Ascending aorta (tissue), 2 donors: ENCODE results near the gene PCLO. TPM values are rescaled to one million over a fixed set of nuclear protein-coding genes. Genes with fewer than 3 reads are reported as not detected.

Source experiments
- DNase-seq, 2 donors: peaks; one replicate each; pipeline ENCODE4 v3.0.0-alpha.2; 2019; ENCODE audit warnings: low spot score in 2 of 2
- H3K27ac ChIP-seq, 2 donors: fragments of 200-600 bp; sonication (generic); one replicate each; pipeline ENCODE4 v1.5.1; 2016 to 2017; ENCODE audit warnings: mild to moderate bottlenecking in 1 of 2
- H3K27me3 ChIP-seq: fragments of 200-600 bp; sonication (generic); one replicate; pipeline ENCODE4 v1.5.1; 2017
- H3K36me3 ChIP-seq, 2 donors: fragments of 200-600 bp; sonication (generic); one replicate each; pipeline ENCODE4 v1.5.1; 2016
- H3K4me1 ChIP-seq, 2 donors: fragments of 200-600 bp; sonication (generic); one replicate each; pipeline ENCODE4 v1.5.1; 2016 to 2017; ENCODE audit warnings: mild to moderate bottlenecking in 1 of 2
- H3K4me3 ChIP-seq, 2 donors: fragments of 200-600 bp; sonication (generic); one replicate each; pipeline ENCODE4 v1.5.1; 2016 to 2017; ENCODE audit warnings: mild to moderate bottlenecking in 1 of 2
- H3K9me3 ChIP-seq, 2 donors: fragments of 200-600 bp; sonication (generic); one replicate each; pipeline ENCODE4 v1.5.1; 2016
- intact Hi-C: fragments of 100-400 bp; cut with DNase I; formaldehyde crosslinking; loops from one replicate; pipeline ENCODE4 v1.15.1; 2023
- total RNA-seq: library from RNA; depleted of rRNA; stranded (reverse); fragments of >200 nt; gene quantifications from one replicate; pipeline ENCODE4 v1.1.0, GENCODE V29; 2016
- TF ChIP-seq, protein P1 (sequence below), 3 experiments: fragments of 200-600 bp in 2 of 3; fragments of 450-650 bp in 1 of 3; sonication (generic) in 2 of 3; IDR thresholded peaks; one replicate each; pipeline ENCODE4 v1.5.1; 2016 to 2019; ENCODE audit warnings: antibody characterized with exemption in 3 of 3, mild to moderate bottlenecking in 1 of 3, moderate library complexity in 1 of 3

Gene PCLO
- total RNA-seq, 1 donor from 2014 or later: 0.11 TPM

DNA sequence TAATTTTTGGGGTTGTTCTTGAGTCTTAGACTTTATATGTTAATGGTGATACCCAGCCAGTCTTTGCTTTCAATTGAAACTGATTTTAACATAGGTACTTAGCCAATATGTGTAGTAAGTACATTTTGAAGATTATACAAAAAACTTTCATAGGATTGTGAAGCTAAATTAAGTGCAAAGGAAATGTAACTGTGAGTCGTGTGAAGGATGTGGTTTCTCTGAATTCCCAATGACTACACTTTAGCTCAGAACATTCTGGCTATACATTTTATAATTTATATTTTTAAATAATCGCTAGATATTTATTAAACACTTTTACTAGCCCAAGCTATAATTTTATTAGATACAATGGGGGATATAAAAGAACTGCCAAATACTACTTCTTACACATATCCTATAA is 359.3 kb downstream of the PCLO start:
- intact Hi-C loops: no loop called here
- H3K27ac ChIP-seq: no peak overlapping the region
- H3K36me3 ChIP-seq: no peaks in the 10 kb centered on the region
- H3K27me3 ChIP-seq: no peaks in the 10 kb centered on the region
- H3K4me1 ChIP-seq: no peaks in the 10 kb centered on the region
- H3K9me3 ChIP-seq: no peaks in the 10 kb centered on the region
- TF ChIP-seq, protein P1, sequence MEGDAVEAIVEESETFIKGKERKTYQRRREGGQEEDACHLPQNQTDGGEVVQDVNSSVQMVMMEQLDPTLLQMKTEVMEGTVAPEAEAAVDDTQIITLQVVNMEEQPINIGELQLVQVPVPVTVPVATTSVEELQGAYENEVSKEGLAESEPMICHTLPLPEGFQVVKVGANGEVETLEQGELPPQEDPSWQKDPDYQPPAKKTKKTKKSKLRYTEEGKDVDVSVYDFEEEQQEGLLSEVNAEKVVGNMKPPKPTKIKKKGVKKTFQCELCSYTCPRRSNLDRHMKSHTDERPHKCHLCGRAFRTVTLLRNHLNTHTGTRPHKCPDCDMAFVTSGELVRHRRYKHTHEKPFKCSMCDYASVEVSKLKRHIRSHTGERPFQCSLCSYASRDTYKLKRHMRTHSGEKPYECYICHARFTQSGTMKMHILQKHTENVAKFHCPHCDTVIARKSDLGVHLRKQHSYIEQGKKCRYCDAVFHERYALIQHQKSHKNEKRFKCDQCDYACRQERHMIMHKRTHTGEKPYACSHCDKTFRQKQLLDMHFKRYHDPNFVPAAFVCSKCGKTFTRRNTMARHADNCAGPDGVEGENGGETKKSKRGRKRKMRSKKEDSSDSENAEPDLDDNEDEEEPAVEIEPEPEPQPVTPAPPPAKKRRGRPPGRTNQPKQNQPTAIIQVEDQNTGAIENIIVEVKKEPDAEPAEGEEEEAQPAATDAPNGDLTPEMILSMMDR (IDR thresholded peaks at IDR 0.05): no peak
- DNase-seq: no peak
- no peak overlapping the region for H3K4me3 ChIP-seq

DNA sequence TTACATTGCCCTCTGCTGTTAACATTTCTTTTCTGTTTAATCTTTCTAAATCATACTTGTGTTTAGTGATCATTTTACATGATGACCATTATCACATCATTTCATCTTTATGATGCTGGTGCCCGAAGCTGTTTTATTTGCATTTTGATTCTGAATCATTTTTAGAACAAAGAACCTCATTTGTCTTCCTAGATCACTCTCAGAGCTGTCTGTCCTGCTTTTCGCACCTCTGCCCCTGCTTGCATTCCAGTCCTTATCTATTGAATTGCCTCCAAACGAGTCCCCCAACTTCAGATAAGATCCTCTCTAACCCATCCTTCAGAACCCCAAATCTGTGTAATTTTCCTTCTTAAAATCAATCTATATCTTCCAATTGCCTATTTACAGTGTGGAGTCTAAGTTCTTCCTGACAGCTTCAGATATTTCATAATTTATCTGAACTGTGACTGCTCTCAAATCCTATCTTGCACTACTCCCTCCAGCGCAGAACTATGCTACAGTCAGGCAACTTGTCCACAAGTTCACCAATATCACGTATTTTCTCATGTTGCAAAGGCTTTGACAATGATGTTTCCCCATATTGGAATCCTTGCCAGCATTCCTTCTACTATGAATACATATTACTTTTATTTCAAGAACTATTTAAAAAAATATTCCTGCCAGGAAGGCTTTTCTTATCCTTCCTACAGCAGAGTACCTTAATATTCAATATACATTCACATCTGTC is 372.6 kb downstream of the PCLO start:
- TF ChIP-seq, protein P1 (IDR thresholded peaks at IDR 0.05): no peak

DNA sequence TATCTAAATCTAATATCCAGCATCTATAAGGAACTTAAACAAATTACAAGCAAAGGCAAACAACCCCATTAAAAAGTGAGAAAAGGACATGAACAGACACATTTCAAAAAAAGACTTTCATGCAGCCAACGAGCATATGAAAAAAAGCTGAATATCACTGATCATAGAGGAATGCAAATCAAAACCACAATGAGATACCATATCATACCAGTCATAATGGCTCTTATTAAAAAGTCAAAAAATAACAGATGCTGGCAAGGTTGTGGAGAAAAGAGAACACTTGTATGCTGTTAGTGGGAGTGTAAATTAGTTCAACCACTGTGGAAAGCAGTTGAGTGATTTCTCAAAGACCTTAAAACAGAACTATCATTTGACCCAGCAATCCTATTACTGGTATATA is 384.7 kb downstream of the PCLO start:
- no peak overlapping the region for H3K4me3 ChIP-seq
- no peak for DNase-seq
- no peaks in the 10 kb centered on the region for H3K36me3 ChIP-seq
- no peaks in the 10 kb centered on the region for H3K4me1 ChIP-seq
- no peaks in the 10 kb centered on the region for H3K9me3 ChIP-seq
- intact Hi-C loops: no loop called here
- H3K27ac ChIP-seq: no peak overlapping the region
- TF ChIP-seq, protein P1 (IDR thresholded peaks at IDR 0.05): no peak
- no peaks in the 10 kb centered on the region for H3K27me3 ChIP-seq

More for the DNA sequence above, 372.6 kb downstream of the PCLO start:
- H3K4me3 ChIP-seq: no peak overlapping the region
- DNase-seq: no peak
- H3K4me1 ChIP-seq: no peaks in the 10 kb centered on the region
- no peaks in the 10 kb centered on the region for H3K27me3 ChIP-seq
- no peaks in the 10 kb centered on the region for H3K36me3 ChIP-seq
- intact Hi-C loops: no loop called here
- H3K27ac ChIP-seq: no peak overlapping the region
- no peaks in the 10 kb centered on the region for H3K9me3 ChIP-seq

DNA sequence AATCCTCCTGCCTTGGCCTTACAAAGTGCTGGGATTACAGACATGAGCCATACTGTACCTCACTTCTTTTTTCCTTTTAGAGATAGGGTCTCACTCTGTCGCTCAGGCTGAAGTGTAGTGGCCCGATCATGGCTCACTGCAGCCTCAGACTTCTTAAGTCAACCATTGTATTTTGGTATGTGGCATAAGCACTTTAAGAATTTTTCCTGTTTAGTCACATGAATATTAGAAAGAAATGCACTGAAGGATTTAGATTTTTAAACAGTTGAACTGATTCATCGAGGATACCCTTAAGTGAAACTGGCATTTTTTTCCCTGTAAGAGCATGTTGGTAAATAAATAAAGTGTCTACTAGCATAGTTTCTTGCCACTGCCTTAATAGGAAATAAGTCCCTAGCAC is 399.8 kb downstream of the PCLO start:
- DNase-seq: no peak
- Histone ChIP-seq H3K27me3 (no peaks in the 10 kb centered on the region), H3K4me3 (no peak overlapping the region), H3K4me1 (no peaks in the 10 kb centered on the region), H3K27ac (no peak overlapping the region), H3K36me3 (no peaks in the 10 kb centered on the region), H3K9me3 (no peaks in the 10 kb centered on the region)
- TF ChIP-seq, protein P1 (IDR thresholded peaks at IDR 0.05): no peak
- intact Hi-C loops: no loop called here

DNA sequence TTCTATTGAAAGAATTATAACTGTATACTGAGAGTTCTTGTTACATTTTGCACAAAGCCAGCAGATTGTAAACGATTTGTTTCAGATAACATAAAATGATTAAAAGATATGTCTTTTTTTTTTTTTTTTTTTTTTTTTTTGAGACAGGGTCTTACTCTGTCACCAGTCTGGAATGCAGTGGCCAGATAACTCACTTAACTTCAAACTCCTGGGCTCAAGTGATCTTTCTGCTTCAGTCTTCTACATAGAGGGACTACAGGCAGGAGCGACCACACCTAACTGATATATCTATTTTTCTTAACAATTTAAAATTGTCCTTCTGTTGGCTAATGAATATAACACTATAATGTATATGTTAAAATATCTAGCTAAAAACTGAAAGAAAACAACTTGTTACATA is 401.9 kb downstream of the PCLO start:
- Histone ChIP-seq H3K27me3 (no peaks in the 10 kb centered on the region), H3K4me1 (no peaks in the 10 kb centered on the region), H3K27ac (no peak overlapping the region), H3K4me3 (no peak overlapping the region), H3K9me3 (no peaks in the 10 kb centered on the region), H3K36me3 (no peaks in the 10 kb centered on the region)
- intact Hi-C loops: no loop called here
- no peak for DNase-seq
- TF ChIP-seq, protein P1 (IDR thresholded peaks at IDR 0.05): no peak

DNA sequence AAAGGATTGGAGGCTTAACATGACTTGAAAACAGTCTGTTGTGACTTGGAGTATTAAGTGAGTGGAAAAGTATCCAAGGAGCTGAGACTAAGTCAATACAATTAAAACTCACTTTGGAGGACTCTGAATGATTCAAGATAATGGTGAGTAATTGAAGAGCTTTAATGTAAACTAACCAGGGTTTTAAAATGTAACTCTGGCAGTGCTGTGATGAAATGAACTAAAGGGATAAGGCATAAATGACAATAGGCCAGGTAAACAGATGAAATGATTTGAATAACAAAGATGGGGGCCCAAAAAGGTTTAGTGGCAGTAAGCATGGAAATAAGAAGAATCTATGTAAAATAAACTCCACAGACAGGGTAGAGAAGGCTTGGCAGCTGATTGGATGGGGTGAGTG is 402.6 kb downstream of the PCLO start:
- H3K27ac ChIP-seq: no peak overlapping the region
- DNase-seq: no peak
- intact Hi-C loops: no loop called here

More for the DNA sequence above, 402.6 kb downstream of the PCLO start:
- Histone ChIP-seq H3K4me1 (no peaks in the 10 kb centered on the region), H3K4me3 (no peak overlapping the region), H3K9me3 (no peaks in the 10 kb centered on the region), H3K27me3 (no peaks in the 10 kb centered on the region), H3K36me3 (no peaks in the 10 kb centered on the region)
- TF ChIP-seq, protein P1 (IDR thresholded peaks at IDR 0.05): no peak
